Measurements from ENCODE around the gene SDS. TPM values are rescaled to one million over a fixed set of nuclear protein-coding genes. Genes with fewer than 3 reads are reported as not detected.

SDS gene
- total and polyA plus RNA-seq, 2 experiments from 2014 or later, result 0.57 TPM; not detected in 1

- no peak overlapping the region for H3K4me2 ChIP-seq
- H3K4me1 Mint-ChIP-seq, result peaks cover 19% of the 10 kb centered on the region
- H3K79me2 ChIP-seq (replicated peaks; ENCODE audit: insufficient read depth), result no peaks in the 10 kb centered on the region
- TF ChIP-seq CREB1 (CRISPR knock-in tag; IDR thresholded peaks at IDR 0.05; ENCODE audit: low read depth) (no peak), ETS1 (IDR thresholded peaks at IDR 0.05) (no peak), ZNF462 (CRISPR knock-in tag; IDR thresholded peaks at IDR 0.05) (no peak), JUNB (IDR thresholded peaks at IDR 0.05; ENCODE audit: unreplicated experiment) (no peak), EZH2phosphoT487 (IDR thresholded peaks at IDR 0.05; ENCODE audit: unreplicated experiment) (no peak), ZNF114 (CRISPR knock-in tag; IDR thresholded peaks at IDR 0.05) (no peak), EZH2 (IDR thresholded peaks at IDR 0.05; ENCODE audit: low read depth, unreplicated experiment) (no peak), STAT1 (IDR thresholded peaks at IDR 0.05; ENCODE audit: unreplicated experiment) (no peak), NANOG (IDR thresholded peaks at IDR 0.05; ENCODE audit: borderline replicate concordance) (no peak), POLR2AphosphoS5 (IDR thresholded peaks at IDR 0.05; ENCODE audit: low read depth) (no peak), ZNF331 (CRISPR knock-in tag; IDR thresholded peaks at IDR 0.05; ENCODE audit: low read depth) (no peak)
- no peak overlapping the region for H3K4me3 Mint-ChIP-seq
- no peaks in the 10 kb centered on the region for H3K27me3 ChIP-seq (ENCODE audit: insufficient read depth)
- no peak for ATAC-seq
- H3K9me2 ChIP-seq (ENCODE audit: insufficient read depth), result no peaks in the 10 kb centered on the region
- no peak overlapping the region for H3K27ac Mint-ChIP-seq
- no peak overlapping the region for H2AFZ ChIP-seq
- H3K36me3 ChIP-seq (ENCODE audit: insufficient read depth), result no peaks in the 10 kb centered on the region
- no peaks in the 10 kb centered on the region for H3K9me3 Mint-ChIP-seq
- H3K36me3 Mint-ChIP-seq (ENCODE audit: low read depth), result no peaks in the 10 kb centered on the region
- no peaks in the 10 kb centered on the region for H3F3A ChIP-seq (replicated peaks; ENCODE audit: low read depth)
- peaks cover 17% of the 10 kb centered on the region for H3K27me3 Mint-ChIP-seq (ENCODE audit: insufficient read depth, low read depth, poor library complexity)
- 0 out of 2 replicates have a peak, but pooled peaks cover 4% of the 10 kb centered on the region for H4K20me1 ChIP-seq (replicated peaks; ENCODE audit: insufficient read depth)
- no peak overlapping the region for H3K4me3 ChIP-seq
- H3K27ac ChIP-seq (ENCODE audit: low read depth), result no peak overlapping the region
- DNase-seq (ENCODE audit: low spot score), result no peak
- H3K4me1 ChIP-seq (ENCODE audit: insufficient read depth), result peaks cover 8% of the 10 kb centered on the region; the same call in 1 of the 2 replicates
Measured at GRCh38 chr12:113452458-113452857, 48.8 kb upstream of the SDS start.

Measured in GM23338 (cell line).